ENCODE data around the gene TNFRSF1B. TPM values are rescaled to one million over a fixed set of nuclear protein-coding genes. Genes with fewer than 3 reads are reported as not detected.

TNFRSF1B gene
- total RNA-seq, 3 donors from 2014 or later (not counting 1 experiment from before 2014, with no cell fraction given): 152 to 173 (median 172) TPM

DNA sequence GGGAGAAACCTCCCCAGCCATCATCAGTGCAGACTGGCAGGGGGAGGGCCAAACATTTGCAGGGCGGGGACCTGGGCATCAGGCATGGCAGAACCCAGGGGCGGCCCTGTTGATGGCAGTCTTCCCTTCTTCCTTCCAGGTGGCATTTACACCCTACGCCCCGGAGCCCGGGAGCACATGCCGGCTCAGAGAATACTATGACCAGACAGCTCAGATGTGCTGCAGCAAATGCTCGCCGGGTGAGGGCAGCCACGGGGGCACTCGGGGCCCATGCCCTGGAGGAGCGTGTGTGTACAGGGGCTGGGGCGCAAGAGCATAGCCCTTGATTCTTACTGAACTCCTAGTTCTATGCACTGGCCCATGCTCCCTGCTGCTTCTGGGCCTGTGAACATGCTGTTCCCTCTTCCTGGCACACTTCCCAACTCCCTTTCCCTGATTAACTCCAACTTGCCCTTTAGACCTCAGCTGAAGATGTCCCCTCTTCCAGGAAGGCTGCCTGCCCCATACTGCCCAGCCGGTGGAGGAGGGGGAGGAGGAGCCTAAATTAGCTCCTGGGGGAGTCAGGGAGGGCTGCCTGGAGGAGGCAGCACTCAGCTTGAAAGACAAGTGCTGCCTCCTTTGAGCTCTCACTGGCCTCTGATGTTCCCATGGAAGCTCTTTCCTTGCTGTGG, 22.0 kb downstream of the TNFRSF1B start:
- H3K27me3 Mint-ChIP-seq (ENCODE audit: low read depth in 2 of 2): no peaks in the 10 kb centered on the region
- DNase-seq: no peak
- Histone ChIP-seq H3K27ac (ENCODE audit: low read length) (no peak overlapping the region), H3K36me3 (ENCODE audit: control insufficient read depth, insufficient read depth, low read length) (peaks cover 57% of the 10 kb centered on the region), H3K27me3 (ENCODE audit: control insufficient read depth, insufficient read depth, low read length) (no peaks in the 10 kb centered on the region), H3K4me3 (ENCODE audit: low read length) (no peak overlapping the region), H3K4me1 (ENCODE audit: control insufficient read depth, insufficient read depth, low read length) (peaks cover 68% of the 10 kb centered on the region), H3K9me3 (ENCODE audit: control insufficient read depth, insufficient read depth, low read length) (no peaks in the 10 kb centered on the region)
- peak overlapping the region; percentile 66 to 99 for H3K27ac Mint-ChIP-seq
- H3K4me1 Mint-ChIP-seq: peaks cover 48 to 82% of the 10 kb centered on the region in 2 donors
- TF ChIP-seq, protein P1, sequence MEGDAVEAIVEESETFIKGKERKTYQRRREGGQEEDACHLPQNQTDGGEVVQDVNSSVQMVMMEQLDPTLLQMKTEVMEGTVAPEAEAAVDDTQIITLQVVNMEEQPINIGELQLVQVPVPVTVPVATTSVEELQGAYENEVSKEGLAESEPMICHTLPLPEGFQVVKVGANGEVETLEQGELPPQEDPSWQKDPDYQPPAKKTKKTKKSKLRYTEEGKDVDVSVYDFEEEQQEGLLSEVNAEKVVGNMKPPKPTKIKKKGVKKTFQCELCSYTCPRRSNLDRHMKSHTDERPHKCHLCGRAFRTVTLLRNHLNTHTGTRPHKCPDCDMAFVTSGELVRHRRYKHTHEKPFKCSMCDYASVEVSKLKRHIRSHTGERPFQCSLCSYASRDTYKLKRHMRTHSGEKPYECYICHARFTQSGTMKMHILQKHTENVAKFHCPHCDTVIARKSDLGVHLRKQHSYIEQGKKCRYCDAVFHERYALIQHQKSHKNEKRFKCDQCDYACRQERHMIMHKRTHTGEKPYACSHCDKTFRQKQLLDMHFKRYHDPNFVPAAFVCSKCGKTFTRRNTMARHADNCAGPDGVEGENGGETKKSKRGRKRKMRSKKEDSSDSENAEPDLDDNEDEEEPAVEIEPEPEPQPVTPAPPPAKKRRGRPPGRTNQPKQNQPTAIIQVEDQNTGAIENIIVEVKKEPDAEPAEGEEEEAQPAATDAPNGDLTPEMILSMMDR (IDR thresholded peaks at IDR 0.05): no peak
- 95% methylated on average over 13 of the region's 13 CpGs for WGBS (ENCODE audit: insufficient coverage)
- no peaks in the 10 kb centered on the region for H3K9me3 Mint-ChIP-seq
- intact Hi-C loops (cut with micrococcal nuclease): no loop called here
- H3K4me3 Mint-ChIP-seq: no peak overlapping the region
- no peaks in the 10 kb centered on the region for H3K36me3 Mint-ChIP-seq
- no peak for ATAC-seq

DNA sequence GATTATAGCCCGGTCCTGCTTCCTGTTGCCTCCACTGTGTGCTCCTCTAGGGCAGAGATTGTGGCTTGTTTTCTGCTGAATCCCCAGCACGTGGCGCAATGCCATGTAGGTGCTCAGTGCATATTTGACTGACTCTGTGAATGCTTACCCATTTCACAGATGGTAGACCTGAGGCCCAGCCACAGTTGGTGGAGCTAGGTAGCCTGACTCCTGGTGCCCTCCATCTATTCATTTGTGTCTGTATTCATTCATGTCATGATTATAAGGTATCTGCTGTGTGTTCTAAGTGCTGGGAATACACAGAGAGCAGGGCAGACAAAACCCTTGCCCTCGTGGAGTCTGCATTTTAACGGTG, 22.5 kb downstream of the TNFRSF1B start:
- Mint-ChIP-seq H3K27ac (peak overlapping the region; percentile 66 to 81), H3K4me1 (peaks cover 48 to 82% of the 10 kb centered on the region in 2 donors), H3K36me3 (no peaks in the 10 kb centered on the region), H3K9me3 (no peaks in the 10 kb centered on the region), H3K27me3 (ENCODE audit: low read depth in 2 of 2) (no peaks in the 10 kb centered on the region), H3K4me3 (no peak overlapping the region)
- ATAC-seq (no peak), DNase-seq (no peak)
- Histone ChIP-seq H3K4me3 (ENCODE audit: low read length) (no peak overlapping the region), H3K36me3 (ENCODE audit: control insufficient read depth, insufficient read depth, low read length) (peaks cover 62% of the 10 kb centered on the region), H3K27ac (ENCODE audit: low read length) (no peak overlapping the region), H3K27me3 (ENCODE audit: control insufficient read depth, insufficient read depth, low read length) (no peaks in the 10 kb centered on the region), H3K9me3 (ENCODE audit: control insufficient read depth, insufficient read depth, low read length) (no peaks in the 10 kb centered on the region), H3K4me1 (ENCODE audit: control insufficient read depth, insufficient read depth, low read length) (peaks cover 68% of the 10 kb centered on the region)
- TF ChIP-seq, protein P1 (IDR thresholded peaks at IDR 0.05): no peak
- intact Hi-C loops (cut with micrococcal nuclease): no loop called here
- 90% methylated on average over 5 of the region's 5 CpGs for WGBS (ENCODE audit: insufficient coverage)

DNA sequence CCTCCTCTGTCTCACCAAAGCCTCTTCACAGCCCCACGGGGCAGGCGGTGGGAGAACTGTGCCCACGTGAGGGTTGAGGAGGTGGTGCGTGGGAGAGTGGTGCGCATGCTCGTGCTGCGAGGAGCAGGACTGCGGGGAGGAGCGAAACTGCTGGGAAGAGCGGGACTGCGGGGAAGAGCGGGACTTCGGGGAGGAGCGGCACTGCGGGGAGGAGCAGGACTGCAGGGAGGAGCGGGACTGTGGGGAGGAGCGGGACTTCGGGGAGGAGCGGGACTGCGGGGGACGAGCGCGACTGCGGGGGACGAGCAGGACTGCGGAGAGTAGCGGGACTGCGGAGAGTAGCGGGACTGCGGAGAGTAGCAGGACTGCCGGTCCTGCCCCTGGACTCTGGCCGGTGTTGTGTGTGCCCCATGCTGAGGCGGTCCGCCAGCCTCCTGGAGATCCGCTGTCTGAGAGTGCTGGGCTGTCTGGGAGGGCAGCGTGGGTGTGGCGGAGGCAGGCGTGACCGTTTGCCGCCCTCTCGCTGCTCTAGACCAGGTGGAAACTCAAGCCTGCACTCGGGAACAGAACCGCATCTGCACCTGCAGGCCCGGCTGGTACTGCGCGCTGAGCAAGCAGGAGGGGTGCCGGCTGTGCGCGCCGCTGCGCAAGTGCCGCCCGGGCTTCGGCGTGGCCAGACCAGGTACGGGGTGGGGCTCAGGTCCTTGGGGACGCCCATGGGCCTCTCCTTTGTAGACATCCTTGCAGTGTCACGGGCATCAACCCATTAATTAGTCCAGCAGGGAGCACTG, 24.6 kb downstream of the TNFRSF1B start:
- 95% methylated on average over 58 of the region's 58 CpGs for WGBS (ENCODE audit: insufficient coverage)
- Histone ChIP-seq H3K4me1 (ENCODE audit: control insufficient read depth, insufficient read depth, low read length) (peaks cover 54% of the 10 kb centered on the region), H3K9me3 (ENCODE audit: control insufficient read depth, insufficient read depth, low read length) (no peaks in the 10 kb centered on the region), H3K4me3 (ENCODE audit: low read length) (no peak overlapping the region), H3K36me3 (ENCODE audit: control insufficient read depth, insufficient read depth, low read length) (peaks cover 75% of the 10 kb centered on the region), H3K27ac (ENCODE audit: low read length) (no peak overlapping the region), H3K27me3 (ENCODE audit: control insufficient read depth, insufficient read depth, low read length) (no peaks in the 10 kb centered on the region)
- TF ChIP-seq, protein P1 (IDR thresholded peaks at IDR 0.05): no peak
- no peak for DNase-seq
- no peaks in the 10 kb centered on the region for H3K27me3 Mint-ChIP-seq (ENCODE audit: low read depth in 2 of 2)
- H3K9me3 Mint-ChIP-seq: no peaks in the 10 kb centered on the region
- H3K36me3 Mint-ChIP-seq: no peaks in the 10 kb centered on the region
- intact Hi-C loops (cut with micrococcal nuclease): no loop called here
- H3K4me3 Mint-ChIP-seq: no peak overlapping the region
- H3K27ac Mint-ChIP-seq: peak overlapping the region in 1 of 2 donors; percentile 90
- peaks cover 50 to 74% of the 10 kb centered on the region in 2 donors for H3K4me1 Mint-ChIP-seq
- no peak for ATAC-seq
